Effector CD8-positive, alpha-beta T cell (primary cell): ENCODE data around the gene CCDC28B.

Experiments
- DNase-seq: peaks from one replicate; lab custom pipeline; 2025; lab: John Stamatoyannopoulos, UW

Gene CCDC28B

DNA sequence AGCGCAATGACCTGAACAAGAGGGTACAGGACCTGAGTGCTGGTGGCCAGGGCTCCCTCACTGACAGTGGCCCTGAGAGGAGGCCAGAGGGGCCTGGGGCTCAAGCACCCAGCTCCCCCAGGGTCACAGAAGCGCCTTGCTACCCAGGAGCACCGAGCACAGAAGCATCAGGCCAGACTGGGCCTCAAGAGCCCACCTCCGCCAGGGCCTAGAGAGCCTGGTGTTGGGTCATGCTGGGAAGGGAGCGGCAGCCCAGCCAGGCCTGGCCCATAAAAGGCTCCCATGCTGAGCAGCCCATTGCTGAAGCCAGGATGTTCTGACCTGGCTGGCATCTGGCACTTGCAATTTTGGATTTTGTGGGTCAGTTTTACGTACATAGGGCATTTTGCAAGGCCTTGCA, 5.4 kb upstream of the CCDC28B start:
- no peak for DNase-seq

DNA sequence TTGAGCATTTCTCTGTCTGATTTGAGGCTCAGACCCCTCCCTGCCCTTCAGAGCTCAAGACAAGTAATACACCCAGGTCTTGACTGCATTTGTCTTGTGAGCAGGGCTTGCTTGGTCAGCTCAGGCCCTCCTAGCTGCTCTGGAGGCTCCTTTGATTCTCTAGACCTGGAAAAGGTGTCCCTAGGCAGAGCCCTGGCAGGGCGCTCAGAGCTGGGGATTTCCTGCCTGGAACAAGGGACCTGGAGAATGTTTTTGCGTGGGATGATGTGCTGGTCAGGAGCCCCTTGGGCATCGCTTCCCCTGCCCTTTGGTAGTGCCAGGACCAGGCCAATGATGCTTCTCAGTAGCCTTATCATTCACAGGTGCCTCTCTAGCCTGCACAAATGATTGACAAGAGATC, 4.9 kb upstream of the CCDC28B start:
- DNase-seq, result no peak

DNA sequence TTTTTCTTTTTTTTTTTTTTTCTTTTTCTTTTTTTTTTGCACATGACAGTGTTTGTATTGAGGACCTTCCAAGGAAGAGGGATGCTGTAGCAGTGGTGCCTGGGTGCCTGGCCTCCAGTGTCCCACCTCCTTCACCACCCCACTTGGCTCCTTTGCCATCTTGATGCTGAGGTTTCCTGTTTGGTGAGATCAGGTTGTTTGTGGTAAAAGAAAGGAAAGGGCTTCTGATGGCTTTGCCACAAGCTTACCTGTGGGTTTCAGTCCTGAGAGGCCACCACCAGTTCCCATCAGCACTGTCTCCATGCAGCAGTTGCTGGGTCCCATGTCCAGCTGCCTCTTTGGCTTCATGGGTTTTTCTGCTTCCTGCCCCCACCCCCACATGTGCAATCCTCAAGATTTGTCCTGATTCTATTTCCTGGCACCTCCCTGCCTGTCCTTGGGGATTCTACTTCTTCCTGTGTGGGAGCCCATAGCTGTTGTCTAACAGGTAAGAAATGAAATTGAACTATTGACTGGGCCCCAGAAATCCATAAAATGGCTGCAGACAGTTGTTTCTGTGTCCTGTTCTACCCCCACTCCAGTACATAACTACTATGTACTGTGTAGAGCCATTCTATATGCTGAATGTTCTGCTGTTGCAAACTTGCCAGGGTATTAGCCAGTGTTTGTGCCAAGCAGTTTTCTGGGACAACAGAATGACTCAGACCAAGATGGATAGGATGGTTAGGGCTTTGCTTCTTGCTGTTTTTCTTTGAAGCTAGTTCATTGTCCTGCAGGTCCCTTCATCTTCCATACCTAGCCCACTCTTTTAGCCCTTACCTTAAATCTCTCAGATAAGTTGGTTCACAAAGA, 4.2 kb upstream of the CCDC28B start:
- DNase-seq, result no peak

DNA sequence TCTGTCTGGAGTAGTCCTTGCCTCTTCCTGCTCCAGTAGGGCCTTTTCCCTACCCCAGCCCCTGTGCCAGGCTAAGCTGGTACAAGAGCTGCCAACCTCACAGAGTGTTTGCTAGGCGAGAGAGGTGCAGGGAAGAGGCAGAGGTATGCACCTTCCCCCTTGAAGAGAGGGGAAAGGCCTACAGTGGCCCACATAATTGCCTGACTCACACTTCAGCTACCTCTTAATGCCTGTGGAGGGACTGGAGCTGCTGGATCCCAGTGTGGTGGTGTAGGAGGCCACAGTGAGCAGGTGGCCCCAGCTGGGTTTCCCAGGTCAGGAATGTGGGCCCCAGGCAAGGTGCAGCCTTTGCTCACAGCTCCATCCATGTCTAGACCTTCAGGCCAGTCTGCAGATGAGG, 3.3 kb upstream of the CCDC28B start:
- no peak for DNase-seq

DNA sequence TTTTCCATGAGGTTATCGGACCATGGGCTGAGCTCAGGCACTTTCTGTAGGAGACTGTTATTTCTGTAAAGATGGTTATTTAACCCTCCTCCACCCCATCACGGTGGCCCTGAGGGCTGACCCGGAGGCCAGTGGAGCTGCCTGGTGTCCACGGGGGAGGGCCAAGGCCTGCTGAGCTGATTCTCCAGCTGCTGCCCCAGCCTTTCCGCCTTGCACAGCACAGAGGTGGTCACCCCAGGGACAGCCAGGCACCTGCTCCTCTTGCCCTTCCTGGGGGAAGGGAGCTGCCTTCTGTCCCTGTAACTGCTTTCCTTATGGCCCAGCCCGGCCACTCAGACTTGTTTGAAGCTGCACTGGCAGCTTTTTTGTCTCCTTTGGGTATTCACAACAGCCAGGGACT, 2.6 kb upstream of the CCDC28B start:
- no peak for DNase-seq

DNA sequence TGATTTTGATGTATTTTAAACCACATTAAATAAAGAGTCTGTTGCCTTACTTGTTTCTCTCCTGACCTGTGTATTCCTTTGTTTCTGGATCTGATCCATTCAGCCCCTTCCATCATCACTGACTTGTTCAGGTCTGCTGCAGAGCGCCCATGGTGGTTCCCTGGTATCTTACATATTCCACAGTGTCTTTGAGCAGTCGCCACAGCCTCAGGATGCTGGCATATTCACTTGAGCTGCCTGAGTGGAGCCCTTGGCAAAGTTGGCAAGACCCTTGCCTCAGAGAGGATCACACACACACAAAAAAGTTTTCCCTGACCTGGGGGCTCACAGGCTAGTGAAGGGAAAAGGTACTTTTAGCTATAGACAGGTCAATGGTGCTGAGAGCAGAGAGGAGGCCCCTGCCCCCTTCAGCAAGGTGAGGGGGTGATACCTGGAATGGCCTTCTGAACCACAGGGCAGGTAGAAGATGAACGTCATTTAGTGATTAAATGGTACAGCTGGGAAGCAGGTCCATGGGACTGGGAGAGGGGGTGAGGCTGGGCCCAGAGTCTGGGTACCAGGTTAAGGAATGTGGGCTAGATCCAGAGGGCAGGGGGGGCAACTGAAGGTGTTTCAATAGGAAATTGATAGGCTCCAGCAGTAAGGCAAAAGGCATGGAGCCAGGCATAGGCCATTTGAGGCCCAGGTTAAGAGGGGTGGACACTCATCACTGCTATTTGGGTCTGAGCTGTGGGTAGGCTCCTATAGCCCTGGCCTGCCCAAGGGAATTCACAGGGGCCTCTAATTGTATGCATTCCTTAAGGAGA, 2.0 kb upstream of the CCDC28B start:
- no peak for DNase-seq

DNA sequence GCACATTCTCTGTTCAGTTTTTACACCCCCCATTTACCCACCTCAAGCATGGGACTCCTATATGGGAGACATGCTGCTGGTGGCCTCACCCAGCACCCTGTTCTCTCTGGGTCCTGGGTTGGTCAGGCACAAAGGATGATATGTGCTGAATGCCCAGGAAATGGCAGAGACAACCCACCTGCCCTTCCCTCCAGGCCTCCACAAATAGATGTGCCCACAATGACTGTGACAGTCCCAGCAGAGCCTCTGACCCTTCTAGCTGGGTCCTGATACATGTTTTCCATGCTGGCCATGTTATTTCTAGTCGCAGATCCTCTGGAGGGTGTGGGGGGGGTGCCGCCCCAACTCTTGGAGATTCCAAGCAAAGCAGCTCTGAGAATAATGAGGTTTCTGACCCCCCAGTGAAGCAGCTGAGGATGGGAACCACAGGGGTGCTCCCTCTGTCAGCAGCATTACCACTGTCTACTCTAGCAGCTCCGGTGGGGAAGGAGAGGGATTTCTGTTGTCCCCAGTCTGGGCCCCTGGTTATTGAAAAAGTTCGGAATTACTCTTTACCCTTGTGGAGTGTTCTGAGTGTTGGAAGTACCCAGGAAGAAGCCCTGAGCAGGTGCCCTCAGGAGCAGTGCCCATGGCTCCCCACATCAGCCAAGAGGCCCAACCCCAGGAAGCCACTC, 1.2 kb upstream of the CCDC28B start:
- DNase-seq, result no peak

DNA sequence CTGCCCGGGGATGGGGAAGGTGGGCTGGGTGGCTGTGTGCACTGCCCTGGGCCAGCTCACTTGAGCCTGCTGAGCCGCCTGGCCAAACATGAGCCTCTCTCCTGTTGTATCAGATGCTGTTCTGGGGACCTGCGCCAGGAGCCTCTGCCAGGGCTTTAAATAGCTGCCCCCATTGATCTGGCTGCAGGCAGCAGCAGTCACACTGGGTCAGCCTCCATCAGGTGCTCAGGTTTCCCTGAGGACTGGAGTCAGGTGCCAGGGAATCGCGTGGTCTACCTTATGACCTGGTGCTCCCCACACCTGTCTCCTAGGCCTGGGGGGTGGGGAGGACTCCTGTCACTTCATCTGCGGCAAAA, 700 bp upstream of the CCDC28B start:
- DNase-seq, result no peak

DNA sequence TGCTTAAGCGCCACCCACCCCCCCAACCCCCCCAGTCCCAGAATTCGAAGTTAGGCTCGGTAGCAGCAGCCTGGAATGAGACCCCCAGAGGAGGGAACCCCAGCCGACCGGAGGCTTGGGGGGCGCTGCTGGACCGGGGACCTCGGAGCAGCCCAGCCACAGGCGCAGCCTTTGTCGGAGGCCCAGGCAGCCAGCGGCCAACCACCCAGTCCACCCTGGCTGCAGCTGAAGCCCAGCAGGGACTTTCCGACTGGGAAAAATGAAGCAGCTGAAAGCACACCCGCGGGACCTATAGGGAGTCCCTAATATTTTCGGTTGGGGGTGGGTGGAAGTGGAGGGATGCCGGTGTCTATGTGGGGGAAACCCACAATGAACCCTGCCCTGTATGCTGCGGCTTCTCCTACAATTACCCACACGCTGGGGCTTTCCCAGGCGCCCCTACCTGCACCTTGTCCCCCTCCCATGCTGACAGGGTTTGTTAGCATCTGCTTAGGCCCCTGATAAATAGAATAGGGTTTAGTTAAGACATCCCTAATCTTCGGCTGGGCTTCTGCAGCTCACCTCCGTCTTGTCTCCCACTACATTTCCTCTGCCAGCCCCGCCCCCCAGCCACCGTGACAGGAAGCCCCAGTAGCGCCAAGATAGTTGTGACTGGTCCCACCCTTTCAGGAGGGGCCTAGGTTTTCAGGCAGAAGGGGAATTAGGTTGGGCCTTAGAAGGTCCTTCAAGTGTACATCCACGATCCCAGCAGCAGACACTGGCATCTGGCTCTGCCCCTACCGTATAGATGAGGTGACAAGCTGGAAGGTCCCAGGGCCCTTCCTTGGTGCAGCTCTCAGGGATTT, 838 bp downstream of the CCDC28B start:
- DNase-seq, result peak; percentile 71

DNA sequence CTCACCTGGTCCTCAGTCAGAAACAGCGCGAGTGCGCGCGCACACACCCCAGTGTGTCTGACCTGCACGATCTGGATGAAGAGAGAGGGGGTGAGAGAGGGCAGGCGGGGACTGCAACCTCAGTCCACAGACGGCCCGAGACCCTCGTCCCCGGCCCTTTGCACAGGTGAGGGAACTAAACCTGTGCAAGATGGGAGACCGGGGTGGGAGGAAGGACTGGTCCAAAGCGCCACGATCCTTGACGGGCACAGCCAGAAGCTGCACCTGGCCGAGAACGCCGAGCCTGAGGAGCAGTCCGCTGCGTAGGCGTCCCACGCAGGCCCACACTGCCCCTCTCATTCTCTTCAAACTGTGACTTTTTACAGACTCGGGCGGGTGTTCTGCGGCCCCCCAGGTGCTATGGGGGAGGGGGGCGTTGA, 4.6 kb downstream of the CCDC28B start:
- DNase-seq, result no peak

DNA sequence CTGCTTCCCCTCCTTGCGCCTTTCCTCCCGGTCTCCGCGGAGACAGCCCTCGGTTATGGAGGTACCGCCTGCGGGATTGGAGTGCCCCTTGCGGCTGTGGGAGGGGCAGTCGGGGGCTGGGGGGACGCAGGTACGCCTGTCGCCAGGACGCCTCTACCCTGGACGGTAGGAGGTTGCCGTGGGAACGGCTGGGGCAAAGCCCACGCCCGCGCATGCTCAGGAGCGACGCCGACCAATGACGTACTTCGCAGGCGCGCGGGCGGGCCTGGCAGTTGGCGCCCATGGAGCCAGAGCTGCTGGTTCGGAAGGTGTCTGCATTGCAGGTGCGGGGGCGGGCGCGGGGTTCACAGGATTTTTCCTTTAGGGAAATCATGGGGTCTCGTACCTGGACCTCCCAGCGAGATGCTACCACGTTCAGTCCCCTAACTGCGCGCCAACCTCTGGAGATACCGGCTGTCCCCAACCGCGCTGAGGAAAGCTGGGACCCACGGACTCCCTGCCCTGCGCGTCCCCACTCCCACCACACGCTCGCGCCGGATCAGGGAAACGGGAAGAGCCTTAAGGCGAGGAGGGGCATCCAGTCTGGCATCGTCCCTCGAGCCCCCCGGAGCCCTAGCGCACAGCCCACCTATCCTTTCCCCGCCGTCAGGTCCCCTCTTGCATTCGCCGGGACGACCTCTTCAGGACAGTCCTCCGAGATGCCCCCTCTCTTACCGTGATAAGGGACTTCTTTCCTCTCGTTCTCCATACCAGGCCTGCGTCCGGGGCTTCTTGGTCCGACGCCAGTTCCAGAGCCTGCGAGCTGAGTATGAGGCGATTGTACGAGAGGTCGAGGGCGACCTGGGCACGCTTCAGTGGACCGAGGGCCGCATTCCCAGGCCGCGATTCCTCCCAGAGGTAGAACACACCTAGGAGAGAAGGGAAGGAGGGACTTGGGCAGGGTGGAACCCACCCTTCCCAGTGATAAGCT, 5.3 kb downstream of the CCDC28B start, which contains the start of gene IQCC:
TSS of gene IQCC (plus strand) at position 271 of the 970 bp plus-strand sequence. CDS start at position 282, 11 bp downstream.
- peak; percentile 81 for DNase-seq

DNA sequence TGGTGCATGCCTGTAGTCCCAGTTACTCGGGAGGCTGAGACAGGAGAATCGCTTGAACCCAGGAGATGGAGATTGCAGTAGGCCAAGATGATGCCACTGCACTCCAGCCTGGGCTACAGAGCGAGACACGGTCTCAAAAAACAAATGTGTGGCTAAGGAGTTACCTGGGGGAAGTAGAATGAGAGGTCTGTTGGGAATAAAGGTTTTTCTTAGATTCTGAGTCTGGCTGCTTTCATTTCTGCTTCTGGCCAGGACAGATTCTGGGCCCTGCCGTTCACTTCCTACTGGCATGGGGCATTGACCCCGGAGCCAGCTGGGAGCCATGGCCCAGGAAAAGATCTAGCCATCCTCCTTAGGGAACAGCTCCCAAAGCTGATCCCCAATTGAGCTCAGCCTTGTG, 8.1 kb downstream of the CCDC28B start:
- DNase-seq, result no peak

DNA sequence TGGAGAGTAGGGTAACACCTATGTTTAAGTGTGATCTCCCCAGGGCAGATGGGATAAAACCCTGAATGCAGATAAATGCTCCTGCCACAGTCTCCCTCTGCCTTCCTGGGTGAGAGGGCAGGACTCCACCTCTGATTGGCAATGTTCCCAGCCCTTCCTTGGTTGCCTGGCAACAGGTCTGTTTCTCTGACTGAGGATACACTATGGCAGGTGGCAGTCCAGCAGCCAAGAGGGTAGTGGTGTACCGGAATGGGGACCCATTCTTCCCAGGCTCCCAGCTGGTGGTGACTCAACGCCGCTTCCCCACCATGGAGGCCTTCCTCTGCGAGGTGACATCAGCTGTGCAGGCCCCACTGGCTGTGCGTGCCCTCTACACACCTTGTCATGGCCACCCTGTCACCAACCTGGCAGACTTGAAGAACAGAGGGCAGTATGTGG, 8.5 kb downstream of the CCDC28B start, which contains the start of gene DCDC2B:
TSS of gene DCDC2B (plus strand) at position 199 of the 438 bp plus-strand sequence. CDS start at position 204, 5 bp downstream.
- DNase-seq, result no peak

DNA sequence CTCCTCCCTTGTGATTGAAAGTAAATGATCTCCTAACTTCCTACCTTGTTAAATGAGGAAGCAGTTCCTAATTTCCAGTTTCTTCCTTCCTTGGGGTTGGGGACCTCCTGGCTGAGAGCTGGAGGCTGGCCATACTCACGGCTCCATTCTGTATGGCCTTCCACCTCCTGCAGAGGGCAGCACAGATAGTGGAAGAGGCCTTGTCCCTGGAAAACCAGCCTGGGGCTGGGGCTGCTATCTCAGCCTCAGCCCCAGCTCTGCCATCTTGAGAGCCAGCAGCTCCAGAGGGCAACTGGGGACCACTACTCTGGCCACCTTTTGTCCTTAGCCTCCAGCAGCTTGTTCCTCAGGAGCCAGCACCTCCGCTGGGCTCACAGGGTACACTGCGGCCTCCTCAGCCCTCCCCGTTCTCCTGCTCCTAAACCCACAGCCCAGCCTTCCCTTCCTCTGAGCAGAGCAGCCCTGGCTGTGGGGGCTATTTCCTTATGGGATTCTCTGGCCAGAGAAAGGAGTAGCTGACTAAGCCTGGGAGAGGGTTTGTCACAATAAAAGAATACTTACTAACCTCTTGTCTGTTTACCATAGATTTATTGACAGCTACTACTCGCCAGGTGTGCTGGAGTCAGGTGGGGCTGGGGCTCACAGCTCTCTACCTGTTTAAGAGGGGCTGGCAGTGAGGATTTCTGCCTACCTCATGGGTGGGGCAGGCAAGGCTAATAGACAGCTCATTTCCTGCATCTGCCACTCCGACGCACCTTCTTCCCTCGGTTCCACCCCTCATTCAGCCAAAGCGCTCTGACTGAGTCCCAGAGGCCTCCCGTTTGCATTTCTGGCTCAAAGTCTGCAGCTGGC, 15.5 kb downstream of the CCDC28B start:
- peak; percentile 31 for DNase-seq

DNA sequence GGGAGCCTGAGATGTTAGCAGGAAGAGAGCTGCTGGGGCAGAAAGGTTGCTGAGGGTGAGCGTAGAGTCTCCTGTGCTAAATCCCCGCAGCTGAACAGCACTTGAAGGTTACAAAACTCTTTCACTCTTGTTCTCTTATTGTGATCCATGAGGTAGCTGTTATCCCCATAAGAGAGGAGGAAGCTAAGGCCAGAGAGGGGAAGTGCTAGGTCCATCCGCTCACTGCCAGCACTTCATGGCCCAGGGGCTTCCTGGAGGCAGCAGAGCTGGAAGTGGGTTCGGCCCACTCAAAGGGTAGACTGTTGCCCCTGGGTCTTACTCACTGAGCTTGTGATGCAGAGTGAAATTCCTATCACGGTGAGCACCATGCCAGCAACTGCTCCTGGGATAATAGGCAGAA, 16.2 kb downstream of the CCDC28B start:
- DNase-seq, result no peak

DNA sequence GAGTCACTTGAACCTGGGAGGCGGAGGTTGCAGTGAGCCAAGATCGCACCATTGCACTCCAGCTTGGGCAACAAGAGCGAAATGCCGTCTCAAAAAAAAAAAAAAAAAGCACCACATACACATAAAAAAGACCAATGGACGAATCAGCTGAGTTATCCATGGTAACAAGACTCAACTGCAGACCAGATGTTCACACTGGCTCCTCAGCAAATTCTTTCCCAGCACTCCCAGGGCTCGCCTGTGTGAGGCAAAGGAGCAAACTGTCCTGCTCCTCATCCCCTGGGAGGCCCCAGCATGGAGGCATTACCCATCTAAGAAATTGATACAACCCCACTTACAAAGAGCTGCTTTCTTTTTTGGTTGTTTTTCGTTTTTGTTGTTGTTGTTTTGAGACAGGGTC, 18.6 kb downstream of the CCDC28B start:
- DNase-seq, result no peak

DNA sequence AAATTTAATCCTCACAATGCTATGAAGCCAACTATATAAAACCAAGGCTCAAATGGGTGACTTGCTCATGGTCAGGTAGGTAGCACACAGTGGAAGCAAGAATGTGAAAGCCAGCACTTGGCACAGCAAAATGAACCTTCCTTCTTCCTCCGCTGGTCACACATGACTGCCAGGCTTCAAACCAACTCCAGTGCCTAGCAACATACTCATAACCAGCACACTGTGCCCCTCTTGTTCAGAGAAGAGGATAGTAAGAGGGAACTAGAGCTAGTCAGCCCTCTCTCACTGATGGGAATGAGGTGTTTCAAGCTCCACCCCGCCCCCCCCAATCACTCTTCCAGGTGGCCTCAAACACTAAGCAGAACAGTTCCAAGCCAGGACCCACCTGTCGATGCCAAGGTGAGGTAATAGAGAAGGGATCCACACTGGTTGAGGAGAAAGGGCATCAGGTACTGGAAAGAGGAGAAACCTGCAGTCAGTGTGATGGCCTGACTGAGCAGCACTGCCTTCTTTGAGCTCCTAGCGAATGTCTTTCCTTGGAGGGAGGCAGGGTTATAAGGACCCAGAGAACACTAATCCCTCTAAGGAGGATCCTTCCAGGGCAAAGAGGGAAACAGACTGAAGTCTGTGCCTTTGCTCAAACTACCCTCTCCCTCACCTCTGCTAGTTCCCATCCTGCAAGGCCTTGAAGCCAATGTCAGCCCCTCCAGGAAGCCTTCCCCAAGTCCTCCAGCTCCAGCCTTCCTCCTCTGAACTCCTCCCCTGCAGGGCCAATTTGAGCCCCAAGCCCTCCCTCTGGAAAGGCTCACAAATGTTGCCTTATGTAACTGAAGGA, 20.6 kb downstream of the CCDC28B start:
- DNase-seq, result no peak

DNA sequence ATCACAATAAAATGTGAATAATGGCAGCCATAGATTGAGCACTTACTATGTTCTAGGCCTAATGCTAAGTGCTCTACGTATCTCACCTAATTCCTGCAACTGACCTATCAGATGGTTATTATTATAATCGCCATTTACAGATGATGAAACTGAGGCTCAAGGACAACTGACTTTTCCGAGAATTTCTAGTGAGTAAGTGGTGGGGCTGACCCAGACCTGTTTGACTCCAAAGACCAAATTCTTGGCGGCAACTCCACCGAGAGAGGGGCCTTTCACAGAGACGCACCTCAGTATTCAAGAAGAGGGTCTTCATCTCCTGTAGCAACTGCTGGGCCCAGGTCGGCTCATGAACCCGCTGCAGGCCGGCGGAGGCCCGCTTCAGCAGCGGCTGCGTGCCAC, 21.2 kb downstream of the CCDC28B start:
- DNase-seq, result no peak
